Progenitor cell of endocrine pancreas (in vitro differentiated cells): ENCODE measurements around the gene DNAJB13. TPM values are rescaled to one million over a fixed set of nuclear protein-coding genes. Genes with fewer than 3 reads are reported as not detected.

Source experiments
- DNase-seq: peaks from one replicate; pipeline ENCODE4 v3.0.0; 2021; ENCODE audit warnings: low spot score; ENCODE audit not compliant: unreplicated experiment
- H3K27ac Mint-ChIP-seq: 2 replicates; pipeline ENCODE4 v1.8.0; 2021; ENCODE audit warnings: mild to moderate bottlenecking, moderate library complexity, mixed read lengths
- H3K27me3 Mint-ChIP-seq: 2 replicates; pipeline ENCODE4 v1.8.0; 2021; ENCODE audit warnings: mixed read lengths
- H3K36me3 Mint-ChIP-seq: 2 replicates; pipeline ENCODE4 v1.8.0; 2022; ENCODE audit warnings: mixed read lengths; ENCODE audit not compliant: insufficient read depth
- H3K4me1 Mint-ChIP-seq: 2 replicates; pipeline ENCODE4 v1.8.0; 2021; ENCODE audit warnings: low read depth, mixed read lengths
- H3K4me3 Mint-ChIP-seq: 2 replicates; pipeline ENCODE4 v1.8.0; 2021; ENCODE audit warnings: low read depth, mild to moderate bottlenecking, moderate library complexity, mixed read lengths
- H3K9me3 Mint-ChIP-seq: 2 replicates; pipeline ENCODE4 v1.8.0; 2021; ENCODE audit warnings: low read depth, mixed read lengths
- total RNA-seq: library from RNA; stranded (reverse); gene quantifications from 2 replicates; pipeline ENCODE4 v1.2.1, GENCODE V29; 2021
- TF ChIP-seq, protein P1 (sequence below): fragments of 200-600 bp; sonication (generic); IDR thresholded peaks from one replicate; pipeline ENCODE4 v1.5.0; 2021; ENCODE audit warnings: antibody characterized with exemption, mild to moderate bottlenecking; ENCODE audit not compliant: unreplicated experiment

Gene DNAJB13
- total RNA-seq, 1 donor from 2014 or later, result 1.1 TPM

DNA sequence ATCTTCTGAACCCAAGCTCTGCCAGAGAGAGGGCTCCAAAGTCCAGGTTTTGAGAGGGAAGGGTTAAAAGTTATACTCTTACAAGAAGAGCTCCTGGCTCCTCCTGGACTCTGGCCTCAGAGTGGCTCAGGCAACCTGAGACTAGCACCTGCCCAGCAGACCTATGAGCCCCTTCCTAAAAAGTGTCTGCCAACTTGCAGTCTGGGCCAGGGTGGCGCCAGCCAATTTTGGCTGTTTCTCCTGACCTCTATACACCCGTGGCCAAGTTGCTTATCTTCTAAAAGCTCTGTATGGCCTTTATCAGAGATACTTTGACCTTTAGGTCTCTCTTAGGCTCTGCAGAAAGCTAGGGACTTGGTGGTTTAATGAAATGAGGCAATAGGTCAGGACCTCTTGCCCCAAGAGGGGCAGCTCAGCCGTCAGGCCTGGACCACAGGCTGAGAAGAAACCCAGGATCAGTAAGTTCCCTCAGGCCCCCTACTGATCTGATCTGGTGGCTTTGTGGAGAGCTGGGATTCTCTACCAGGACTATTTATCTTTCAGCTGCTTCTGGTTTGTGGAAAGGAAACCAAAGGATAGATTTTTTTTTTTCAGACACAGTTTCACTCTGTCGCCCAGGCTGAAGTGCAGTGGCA lies 68.4 kb downstream of the DNAJB13 start:
- peaks cover 9% of the 10 kb centered on the region for H3K4me1 Mint-ChIP-seq
- H3K36me3 Mint-ChIP-seq, result peaks cover 9% of the 10 kb centered on the region
- TF ChIP-seq, protein P1, sequence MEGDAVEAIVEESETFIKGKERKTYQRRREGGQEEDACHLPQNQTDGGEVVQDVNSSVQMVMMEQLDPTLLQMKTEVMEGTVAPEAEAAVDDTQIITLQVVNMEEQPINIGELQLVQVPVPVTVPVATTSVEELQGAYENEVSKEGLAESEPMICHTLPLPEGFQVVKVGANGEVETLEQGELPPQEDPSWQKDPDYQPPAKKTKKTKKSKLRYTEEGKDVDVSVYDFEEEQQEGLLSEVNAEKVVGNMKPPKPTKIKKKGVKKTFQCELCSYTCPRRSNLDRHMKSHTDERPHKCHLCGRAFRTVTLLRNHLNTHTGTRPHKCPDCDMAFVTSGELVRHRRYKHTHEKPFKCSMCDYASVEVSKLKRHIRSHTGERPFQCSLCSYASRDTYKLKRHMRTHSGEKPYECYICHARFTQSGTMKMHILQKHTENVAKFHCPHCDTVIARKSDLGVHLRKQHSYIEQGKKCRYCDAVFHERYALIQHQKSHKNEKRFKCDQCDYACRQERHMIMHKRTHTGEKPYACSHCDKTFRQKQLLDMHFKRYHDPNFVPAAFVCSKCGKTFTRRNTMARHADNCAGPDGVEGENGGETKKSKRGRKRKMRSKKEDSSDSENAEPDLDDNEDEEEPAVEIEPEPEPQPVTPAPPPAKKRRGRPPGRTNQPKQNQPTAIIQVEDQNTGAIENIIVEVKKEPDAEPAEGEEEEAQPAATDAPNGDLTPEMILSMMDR, result no peak
- no peaks in the 10 kb centered on the region for H3K9me3 Mint-ChIP-seq
- H3K27ac Mint-ChIP-seq, result peak overlapping the region; percentile 28
- no peaks in the 10 kb centered on the region for H3K27me3 Mint-ChIP-seq
- H3K4me3 Mint-ChIP-seq, result no peak overlapping the region
- DNase-seq, result no peak

DNA sequence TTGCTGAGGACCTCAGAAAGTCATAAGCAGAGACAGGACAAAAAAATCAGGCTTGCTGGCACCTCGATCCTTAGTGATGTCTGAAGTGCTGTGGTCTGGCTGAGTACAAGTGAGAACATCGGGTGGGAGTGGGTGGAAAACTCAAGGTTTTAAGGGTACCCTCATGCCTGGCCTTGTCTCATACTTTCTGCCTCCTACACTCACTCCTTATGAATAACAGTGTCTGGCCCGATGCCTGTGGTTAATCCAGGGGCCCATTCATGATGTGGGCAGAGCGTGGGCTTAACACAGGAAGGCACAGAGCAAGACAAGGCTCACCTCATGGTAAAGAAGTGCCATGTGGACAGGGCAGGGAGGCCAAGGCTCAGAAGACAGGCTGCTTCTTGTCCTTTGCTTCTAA lies 69.0 kb downstream of the DNAJB13 start:
- TF ChIP-seq, protein P1, result no peak
- Mint-ChIP-seq H3K4me1 (peaks cover 9% of the 10 kb centered on the region), H3K36me3 (peaks cover 9% of the 10 kb centered on the region), H3K27ac (no peak overlapping the region), H3K4me3 (no peak overlapping the region), H3K9me3 (no peaks in the 10 kb centered on the region), H3K27me3 (no peaks in the 10 kb centered on the region)
- no peak for DNase-seq

Other genes starting within 250 kb of the DNAJB13 start
- 81.0 and 88.6 TPM in 2 replicates for gene RAB6A, start 190.0 kb upstream of the DNAJB13 start, total RNA-seq
- 31.5 and 34.7 TPM in 2 replicates for gene MRPL48, start 163.2 kb upstream of the DNAJB13 start, total RNA-seq
- gene COA4, start 74.2 kb upstream of the DNAJB13 start, total RNA-seq, result 71.3 and 75.8 TPM in 2 replicates
- 29.3 and 30.8 TPM in 2 replicates for gene PAAF1, start 74.0 kb upstream of the DNAJB13 start, total RNA-seq
- 89.9 and 103 TPM in 2 replicates for gene UCP2, start 31.8 kb downstream of the DNAJB13 start, total RNA-seq
- gene UCP3, start 58.1 kb downstream of the DNAJB13 start, total RNA-seq, result 4.3 and 5.2 TPM in 2 replicates
- 40.9 and 44.0 TPM in 2 replicates for gene C2CD3, start 220.0 kb downstream of the DNAJB13 start, total RNA-seq
- gene PPME1, start 220.3 kb downstream of the DNAJB13 start, total RNA-seq, result 44.6 and 45.9 TPM in 2 replicates